Measurements from ENCODE around the gene ATXN2. TPM values are rescaled to one million over a fixed set of nuclear protein-coding genes. Genes with fewer than 3 reads are reported as not detected.
A peak's percentile ranks its signal among the peaks of the same experiment; 100 is the strongest.

The ATXN2 gene
- total RNA-seq, 4 donors from 2014 or later: 20.3 to 42.9 (median 25.9) TPM

GRCh38 chr12:111458546-111459172 lies 140.5 kb downstream of the ATXN2 start:
- TF ChIP-seq CTCF (IDR thresholded peaks at IDR 0.05) (no peak), POLR2A (IDR thresholded peaks at IDR 0.05) (no peak)
- 89 to 92% methylated on average over 6 of the region's 6 CpGs for WGBS, 2 donors
- H3K4me3 ChIP-seq (ENCODE audit: low read depth, poor library complexity, severe bottlenecking): no peak overlapping the region
- peak in 1 of 2 donors; percentile 9 for DNase-seq (ENCODE audit: low spot score in 2 of 2)
- intact Hi-C loops (cut with DNase I; ENCODE audit: low total_unique reads): no loop called here

- TF ChIP-seq CTCF (IDR thresholded peaks at IDR 0.05) (no peak), POLR2A (IDR thresholded peaks at IDR 0.05) (no peak)
- 89 to 94% methylated on average over 3 of the region's 3 CpGs for WGBS, 2 donors
- no peak overlapping the region for H3K4me3 ChIP-seq (ENCODE audit: low read depth, poor library complexity, severe bottlenecking)
- DNase-seq (ENCODE audit: low spot score in 2 of 2): peak in 1 of 2 donors; percentile 36
- intact Hi-C loops (cut with DNase I; ENCODE audit: low total_unique reads): no loop called here
These were observed 141.5 kb downstream of the ATXN2 start for GRCh38 chr12:111457577-111457976.

GRCh38 chr12:111457071-111457470 lies 142.0 kb downstream of the ATXN2 start:
- H3K4me3 ChIP-seq (ENCODE audit: low read depth, poor library complexity, severe bottlenecking): no peak overlapping the region
- 90 to 92% methylated on average over 9 of the region's 9 CpGs for WGBS, 2 donors
- TF ChIP-seq CTCF (IDR thresholded peaks at IDR 0.05) (no peak), POLR2A (IDR thresholded peaks at IDR 0.05) (no peak)
- DNase-seq (ENCODE audit: low spot score in 2 of 2): peak; percentile 1 to 56
- intact Hi-C loops (cut with DNase I; ENCODE audit: low total_unique reads): no loop called here

GRCh38 chr12:111455448-111456320 lies 143.4 kb downstream of the ATXN2 start:
- TF ChIP-seq POLR2A (IDR thresholded peaks at IDR 0.05) (no peak), CTCF (IDR thresholded peaks at IDR 0.05) (no peak)
- intact Hi-C loops (cut with DNase I; ENCODE audit: low total_unique reads): no loop called here
- 88 to 89% methylated on average over 15 of the region's 15 CpGs for WGBS, 2 donors
- H3K4me3 ChIP-seq (ENCODE audit: low read depth, poor library complexity, severe bottlenecking): no peak overlapping the region
- DNase-seq (ENCODE audit: low spot score in 2 of 2): peak in 1 of 2 donors; percentile 72

GRCh38 chr12:111454716-111455447 lies 144.2 kb downstream of the ATXN2 start:
- intact Hi-C loops (cut with DNase I; ENCODE audit: low total_unique reads): no loop called here
- 72 to 86% methylated on average over 11 of the region's 11 CpGs for WGBS, 2 donors
- no peak overlapping the region for H3K4me3 ChIP-seq (ENCODE audit: low read depth, poor library complexity, severe bottlenecking)
- no peak for TF ChIP-seq POLR2A (IDR thresholded peaks at IDR 0.05)
- TF ChIP-seq CTCF (IDR thresholded peaks at IDR 0.05): no peak
- peak in 1 of 2 donors; percentile 78 for DNase-seq (ENCODE audit: low spot score in 2 of 2)
